IMR-90 (cell line): Measurements from ENCODE around the gene PAX1. TPM values are rescaled to one million over a fixed set of nuclear protein-coding genes. Genes with fewer than 3 reads are reported as not detected.

Experiments used
- ATAC-seq: fragments of 200-7000 bp; cut with Tn5 transposase; 2 replicates; pipeline ENCODE4 v1.9.1; 2020; ENCODE audit warnings: low read depth, mild to moderate bottlenecking, moderate library complexity
- BruUV-seq: library from RNA; stranded (reverse); fragments of 400-500 nt; replicated peaks from 2 replicates; lab custom pipeline; 2021; lab: Mats Ljungman, UMichigan
- CTCF ChIA-PET: fragments of 300-600 bp; formaldehyde crosslinking; extraction: SDS; loops from one replicate; lab custom pipeline; 2021; ENCODE audit warnings: antibody characterized with exemption; lab: Yijun Ruan, JAX
- POLR2A ChIA-PET: fragments of 300-600 bp; sonication (Branson Sonifier 250); formaldehyde crosslinking; loops from one replicate; lab custom pipeline; 2022; ENCODE audit warnings: antibody characterized with exemption; ENCODE audit not compliant: unreplicated experiment; lab: Charles Lee
- DNase-seq: peaks from one replicate; pipeline ENCODE4 v3.0.0; 2013
- H2AFZ ChIP-seq: replicated peaks from 2 replicates; pipeline ENCODE3; 2013; ENCODE audit warnings: low read length, mild to moderate bottlenecking; ENCODE audit not compliant: poor library complexity
- H2AK5ac ChIP-seq: 2 replicates; pipeline ENCODE4 v1.6.1; 2013; ENCODE audit warnings: low read depth, low read length, inconsistent platforms
- H2AK9ac ChIP-seq: replicated peaks from 2 replicates; pipeline ENCODE3; 2013; ENCODE audit warnings: mild to moderate bottlenecking, low read depth, low read length, moderate library complexity; ENCODE audit not compliant: poor library complexity
- H2BK120ac ChIP-seq: 2 replicates; pipeline ENCODE4 v1.6.1; 2013; ENCODE audit warnings: low read depth, low read length, inconsistent platforms
- H2BK15ac ChIP-seq: 3 replicates; pipeline ENCODE4 v1.6.1; 2013; ENCODE audit warnings: low read depth, low read length, inconsistent platforms
- H2BK20ac ChIP-seq: 2 replicates; pipeline ENCODE4 v1.6.1; 2013; ENCODE audit warnings: low read depth, mild to moderate bottlenecking, inconsistent platforms, low read length, moderate library complexity
- H2BK5ac ChIP-seq: 2 replicates; pipeline ENCODE4 v1.6.1; 2013; ENCODE audit warnings: mild to moderate bottlenecking, low read depth, low read length, inconsistent platforms; ENCODE audit not compliant: poor library complexity, severe bottlenecking
- H3K14ac ChIP-seq: replicated peaks from 2 replicates; pipeline ENCODE4 v1.6.1; 2013; ENCODE audit warnings: low read depth, low read length, inconsistent platforms
- H3K18ac ChIP-seq: 2 replicates; pipeline ENCODE4 v1.6.1; 2013; ENCODE audit warnings: low read depth, low read length, control low read depth
- H3K23ac ChIP-seq: 2 replicates; pipeline ENCODE4 v1.6.1; 2013; ENCODE audit warnings: low read depth, low read length, inconsistent platforms
- H3K27ac ChIP-seq: 2 replicates; pipeline ENCODE4 v1.5.1; 2013; ENCODE audit warnings: mild to moderate bottlenecking, control low read depth, low read length; ENCODE audit not compliant: insufficient read depth
- H3K27me3 ChIP-seq: 2 replicates; pipeline ENCODE4 v1.6.1; 2013; ENCODE audit warnings: low read length; ENCODE audit not compliant: control insufficient read depth, insufficient read depth
- H3K36me3 ChIP-seq: 2 replicates; pipeline ENCODE4 v1.6.1; 2013; ENCODE audit warnings: low read length, mixed read lengths; ENCODE audit not compliant: control insufficient read depth, insufficient read depth
- H3K4ac ChIP-seq: 2 replicates; pipeline ENCODE4 v1.6.1; 2013; ENCODE audit warnings: low read depth, low read length, inconsistent platforms
- H3K4me1 ChIP-seq: 2 replicates; pipeline ENCODE4 v1.6.1; 2013; ENCODE audit warnings: low read length, mixed read lengths; ENCODE audit not compliant: control insufficient read depth, insufficient read depth
- H3K4me2 ChIP-seq: 2 replicates; pipeline ENCODE4 v1.6.1; 2013; ENCODE audit warnings: low read depth, mild to moderate bottlenecking, control low read depth, low read length, moderate library complexity
- H3K4me3 ChIP-seq: 2 replicates; pipeline ENCODE4 v1.5.1; 2013; ENCODE audit warnings: low read depth, mild to moderate bottlenecking, control low read depth, low read length, moderate library complexity; ENCODE audit not compliant: insufficient read depth
- H3K56ac ChIP-seq: 2 replicates; pipeline ENCODE4 v1.6.1; 2013; ENCODE audit warnings: low read length, inconsistent platforms; ENCODE audit not compliant: insufficient read depth; ENCODE audit errors: extremely low read depth
- H3K79me1 ChIP-seq, 2 experiments: 2 replicates each; pipeline ENCODE4 v1.6.1; 2013; ENCODE audit warnings: low read length in 2 of 2, inconsistent platforms in 1 of 2, low read depth in 1 of 2
- H3K9ac ChIP-seq: 2 replicates; pipeline ENCODE4 v1.6.1; 2013; ENCODE audit warnings: low read depth, low read length, control low read depth
- H3K9me1 ChIP-seq: 2 replicates; pipeline ENCODE4 v1.6.1; 2013; ENCODE audit warnings: low read length, inconsistent platforms; ENCODE audit not compliant: insufficient read depth
- H3K9me3 ChIP-seq: 2 replicates; pipeline ENCODE4 v1.6.1; 2013; ENCODE audit warnings: low read length; ENCODE audit not compliant: control insufficient read depth, insufficient read depth
- H4K20me1 ChIP-seq: 2 replicates; pipeline ENCODE4 v1.6.1; 2013; ENCODE audit warnings: low read length, inconsistent platforms; ENCODE audit not compliant: insufficient read depth
- H4K5ac ChIP-seq: 2 replicates; pipeline ENCODE4 v1.6.1; 2013; ENCODE audit warnings: mild to moderate bottlenecking, low read depth, low read length, control low read depth
- H4K8ac ChIP-seq, 2 experiments: 2 replicates each; pipeline ENCODE4 v1.6.1; 2013; ENCODE audit warnings: low read depth in 2 of 2, low read length in 2 of 2, control low read depth in 1 of 2, inconsistent platforms in 1 of 2
- H4K91ac ChIP-seq: 2 replicates; pipeline ENCODE4 v1.6.1; 2013; ENCODE audit warnings: low read depth, low read length, inconsistent platforms; ENCODE audit not compliant: insufficient read depth
- BHLHE40 ChIP-seq: fragments of 150-350 bp; IDR thresholded peaks from 2 replicates; pipeline ENCODE4 v1.6.1; 2016; ENCODE audit warnings: mild to moderate bottlenecking, low read depth, low read length
- MAFK ChIP-seq: IDR thresholded peaks from 2 replicates; pipeline ENCODE4 v1.6.1; 2012; ENCODE audit warnings: low read depth, low read length, improper control_type of control experiment
- MAZ ChIP-seq: IDR thresholded peaks from 2 replicates; pipeline ENCODE4 v1.6.1; 2012; ENCODE audit warnings: low read depth, mild to moderate bottlenecking, low read length, improper control_type of control experiment, moderate library complexity, borderline replicate concordance
- POLR2A ChIP-seq: IDR thresholded peaks from 2 replicates; pipeline ENCODE4 v1.6.1; 2012; ENCODE audit warnings: mild to moderate bottlenecking, low read depth, low read length
- RFX5 ChIP-seq: IDR thresholded peaks from 2 replicates; pipeline ENCODE4 v1.8.0; 2012; ENCODE audit warnings: low read depth, mild to moderate bottlenecking, low read length, moderate library complexity
- SMC3 ChIP-seq: fragments of 150-350 bp; IDR thresholded peaks from 2 replicates; pipeline ENCODE4 v1.6.1; 2016; ENCODE audit warnings: low read depth, mild to moderate bottlenecking, antibody characterized with exemption, low read length, moderate library complexity
- WGBS, 2 experiments: methylation state at CpG; one replicate each; pipeline versions ENCODE4 v1.1.5 to v1.1.7; 2013; ENCODE audit warnings: missing lambda C conversion rate in 2 of 2; ENCODE audit not compliant: insufficient read length in 1 of 2; ENCODE audit errors: extremely low coverage in 2 of 2; 5-methylcytosine and 5-hydroxymethylcytosine counted together
- dilution Hi-C: fragments of 300-500 bp; cut with HindIII; formaldehyde crosslinking; loops from one replicate; pipeline ENCODE4 v1.14.3; 2018; ENCODE audit warnings: low sequenced_read_pairs; ENCODE audit not compliant: unreplicated experiment
- in situ Hi-C: fragments of 300-500 bp; cut with MboI; formaldehyde crosslinking; loops from 3 replicates; pipeline ENCODE4 v1.14.3; 2019; ENCODE audit warnings: low sequenced_read_pairs, inconsistent platforms, mixed read lengths
- intact Hi-C: fragments of 100-400 bp; cut with micrococcal nuclease; formaldehyde crosslinking; loops from 2 replicates; pipeline ENCODE4 v1.10.0; 2022
- polyA plus RNA-seq, 3 experiments: library from polyadenylated mRNA; depleted of rRNA; stranded (reverse); fragments of >200 nt; gene quantifications; 2 replicates each; pipeline ENCODE4 v1.2.3, GENCODE V29; 2012; ENCODE audit warnings: low replicate concordance in 1 of 3
- total RNA-seq: library from RNA; depleted of rRNA; stranded (reverse); fragments of >200 nt; gene quantifications from 2 replicates; pipeline ENCODE4 v1.2.3, GENCODE V29; 2012

PAX1 gene
- total and polyA plus RNA-seq, 2 of the 4 experiments (the other 2 are of a cell fraction), result not detected

GRCh38 chr20:21704408-21705385 is 767 bp upstream of the PAX1 start (continued):
- no peak for TF ChIP-seq SMC3

GRCh38 chr20:21706261-21707195 is 1.1 kb downstream of the PAX1 start:
- no peaks in the 10 kb centered on the region for H3K9me3 ChIP-seq
- no peak overlapping the region for H3K27ac ChIP-seq
- no peak overlapping the region for H3K14ac ChIP-seq
- no peak overlapping the region for H4K5ac ChIP-seq
- no peaks in the 10 kb centered on the region for H3K79me1 ChIP-seq
- no peaks in the 10 kb centered on the region for H4K20me1 ChIP-seq
- no peak for ATAC-seq
- TF ChIP-seq MAFK (no peak), MAZ (no peak), BHLHE40 (no peak), POLR2A (no peak), RFX5 (no peak)
- in situ Hi-C loops (loop anchor here (25.0 kb wide), 1 partner anchor 606 kb away; no protein-coding TSS in a partner anchor), intact Hi-C loops (no loop called here), dilution Hi-C loops (no loop called here)
- H3K4me3 ChIP-seq, result no peak overlapping the region
- H2BK5ac ChIP-seq, result no peak overlapping the region
- no peaks in the 10 kb centered on the region for H3K9me1 ChIP-seq
- no peak overlapping the region for H3K18ac ChIP-seq
- CTCF ChIA-PET, result no interaction called here
- no peak overlapping the region for H3K23ac ChIP-seq
- POLR2A ChIA-PET, result no interaction called here
- no peak overlapping the region for H4K8ac ChIP-seq
- WGBS, 2 experiments, result 2% methylated on average over 30 of the region's 76 CpGs; no CpG with 5 or more reads in 1 of the 2 experiments
- H3K27me3 ChIP-seq, result peaks cover 62% of the 10 kb centered on the region
- H2BK120ac ChIP-seq, result no peak overlapping the region
- H3K9ac ChIP-seq, result no peak overlapping the region
- no peak overlapping the region for H3K56ac ChIP-seq
- H4K91ac ChIP-seq, result no peak overlapping the region
- H3K4me1 ChIP-seq, result no peaks in the 10 kb centered on the region
- H2AK9ac ChIP-seq, result no peak overlapping the region
- no peak overlapping the region for H3K4ac ChIP-seq
- H2AK5ac ChIP-seq, result no peak overlapping the region
- peak overlapping the region; percentile 21 for H2AFZ ChIP-seq
- no peak for DNase-seq
- no peak overlapping the region for H2BK20ac ChIP-seq
- no TSS peak for BruUV-seq
- no peak overlapping the region for H2BK15ac ChIP-seq
- H3K36me3 ChIP-seq, result no peaks in the 10 kb centered on the region
- H3K4me2 ChIP-seq, result no peak overlapping the region
